Measurements from ENCODE around the gene AKT1S1.

The AKT1S1 gene

DNA sequence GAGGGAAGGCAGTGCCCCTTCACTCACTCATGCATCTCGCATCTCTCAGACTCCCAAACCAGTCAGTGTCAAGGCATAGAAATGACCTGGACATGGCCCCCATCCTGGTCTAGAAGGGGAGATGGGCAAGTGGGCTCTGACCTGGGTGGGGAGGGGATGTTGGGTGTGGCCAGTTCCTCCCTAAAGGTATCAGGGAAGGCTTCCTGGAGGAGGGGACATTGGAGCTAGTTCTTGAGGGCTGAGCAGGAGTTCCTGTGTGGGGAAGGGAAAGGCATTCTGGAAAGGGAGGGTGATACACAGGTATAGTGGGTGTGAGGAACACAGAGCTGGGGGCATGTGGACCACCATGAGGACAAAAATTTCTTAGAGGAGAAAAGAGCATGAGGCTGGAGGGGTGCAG lies 15.6 kb upstream of the AKT1S1 start:
- TF ChIP-seq GATA3 (IDR thresholded peaks at IDR 0.05; ENCODE audit: low read depth, low read length) = no peak

DNA sequence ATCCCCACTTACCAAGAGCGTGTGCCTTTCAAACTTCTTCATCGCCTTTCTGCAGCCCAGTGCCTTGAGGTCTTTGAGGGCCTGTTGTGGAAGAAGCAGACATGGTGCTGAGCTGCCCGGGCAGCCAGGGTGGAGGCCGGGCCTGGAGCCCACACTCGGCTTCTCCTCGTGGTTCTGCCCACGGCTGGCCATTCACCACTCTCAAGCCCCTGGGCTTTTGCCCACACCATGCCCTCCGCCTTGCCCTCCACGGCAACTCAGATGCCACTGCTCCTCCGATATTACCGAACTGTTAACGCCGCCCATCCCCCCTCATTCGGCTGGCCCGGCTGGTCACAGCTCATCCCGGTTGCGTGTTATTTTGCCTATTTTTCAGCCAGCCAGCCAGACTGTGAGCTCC lies 14.2 kb upstream of the AKT1S1 start:
- TF ChIP-seq GATA3 (IDR thresholded peaks at IDR 0.05; ENCODE audit: low read depth, low read length) (no peak), GATA2 (IDR thresholded peaks at IDR 0.05; ENCODE audit: low read depth, low read length) (no peak)

DNA sequence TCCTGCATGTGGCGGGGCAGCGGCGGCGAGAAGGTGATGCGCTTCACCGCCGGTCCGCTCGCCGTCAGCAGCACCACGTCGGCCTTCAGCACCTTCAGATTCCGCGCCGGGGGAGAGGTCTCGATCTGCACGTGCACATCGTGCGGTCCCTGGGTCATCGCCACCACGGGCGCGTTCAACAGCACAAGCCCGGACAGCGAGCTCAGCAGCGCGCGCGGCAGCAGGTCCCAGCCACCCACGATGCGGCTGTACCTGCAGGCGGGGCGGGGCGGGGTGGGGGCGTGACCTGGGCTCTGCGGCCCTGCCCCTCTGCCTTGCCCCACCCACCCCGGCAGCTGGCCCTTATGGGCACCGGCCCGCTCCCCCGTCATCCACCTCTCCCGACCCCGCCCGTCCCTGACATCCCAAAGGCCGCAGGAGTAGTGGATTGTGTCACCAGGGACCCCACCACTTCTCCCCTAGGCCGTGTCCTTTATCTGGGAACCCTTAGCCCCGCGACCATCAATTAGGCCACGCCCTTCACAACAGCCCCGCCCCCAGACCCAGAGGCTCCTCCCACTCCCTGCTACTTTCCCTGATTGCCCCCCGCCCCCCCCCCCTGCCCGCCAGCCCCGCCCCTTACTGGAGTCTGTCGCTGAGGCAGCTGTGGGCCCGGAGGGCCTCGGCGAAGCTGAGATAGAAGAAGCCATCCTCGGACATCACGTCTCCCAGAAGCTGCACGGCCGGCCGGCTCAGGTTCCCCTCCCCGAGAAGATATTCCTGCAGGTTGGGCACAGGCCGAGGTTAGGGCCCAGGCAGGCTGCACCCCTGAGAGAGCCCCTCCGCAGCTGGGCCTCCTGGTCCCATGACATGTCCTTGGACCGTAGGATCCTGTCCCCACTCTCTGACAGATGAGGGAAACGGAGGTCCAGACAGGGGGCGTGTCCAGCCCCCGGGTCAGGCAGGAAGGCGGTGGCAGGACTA lies 13.5 kb upstream of the AKT1S1 start:
- TF ChIP-seq GATA3 (IDR thresholded peaks at IDR 0.05; ENCODE audit: low read depth, low read length) (no peak), GATA2 (IDR thresholded peaks at IDR 0.05; ENCODE audit: low read depth, low read length) (no peak)

DNA sequence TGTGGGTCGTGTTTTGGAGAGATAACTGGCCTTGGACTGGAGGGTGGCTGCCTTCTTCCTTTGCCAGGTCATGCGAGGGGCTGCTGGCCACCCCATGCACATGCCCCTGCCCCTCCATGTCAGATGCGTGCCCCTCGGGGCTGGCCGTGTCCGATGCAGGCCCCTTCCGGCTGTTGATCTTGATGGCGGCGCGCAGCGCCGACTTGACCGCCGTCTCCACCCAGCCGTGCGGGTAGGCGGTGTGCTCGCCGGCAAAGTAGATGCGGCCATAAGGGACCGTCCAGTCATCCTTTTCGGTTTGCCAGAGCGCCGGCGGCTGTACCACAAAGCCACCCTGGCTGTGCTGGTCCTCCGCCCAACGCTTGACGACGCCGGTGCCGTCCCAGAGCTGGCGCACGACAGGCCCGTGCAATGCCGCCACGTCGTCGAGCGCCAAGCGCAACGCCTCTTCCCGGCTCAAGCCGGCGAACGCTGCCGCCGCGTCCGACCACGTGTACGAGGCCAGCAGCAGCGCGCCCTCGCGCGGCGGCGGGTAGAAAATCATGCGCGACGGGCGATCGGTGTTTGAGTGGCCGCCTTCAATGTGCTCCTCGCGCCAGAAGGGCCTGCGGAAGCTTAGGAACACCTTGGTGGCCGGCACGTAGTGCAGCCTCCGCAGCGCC lies 12.7 kb upstream of the AKT1S1 start:
- no peak for TF ChIP-seq GATA2 (IDR thresholded peaks at IDR 0.05; ENCODE audit: low read depth, low read length)
- no peak for TF ChIP-seq GATA3 (IDR thresholded peaks at IDR 0.05; ENCODE audit: low read depth, low read length)

DNA sequence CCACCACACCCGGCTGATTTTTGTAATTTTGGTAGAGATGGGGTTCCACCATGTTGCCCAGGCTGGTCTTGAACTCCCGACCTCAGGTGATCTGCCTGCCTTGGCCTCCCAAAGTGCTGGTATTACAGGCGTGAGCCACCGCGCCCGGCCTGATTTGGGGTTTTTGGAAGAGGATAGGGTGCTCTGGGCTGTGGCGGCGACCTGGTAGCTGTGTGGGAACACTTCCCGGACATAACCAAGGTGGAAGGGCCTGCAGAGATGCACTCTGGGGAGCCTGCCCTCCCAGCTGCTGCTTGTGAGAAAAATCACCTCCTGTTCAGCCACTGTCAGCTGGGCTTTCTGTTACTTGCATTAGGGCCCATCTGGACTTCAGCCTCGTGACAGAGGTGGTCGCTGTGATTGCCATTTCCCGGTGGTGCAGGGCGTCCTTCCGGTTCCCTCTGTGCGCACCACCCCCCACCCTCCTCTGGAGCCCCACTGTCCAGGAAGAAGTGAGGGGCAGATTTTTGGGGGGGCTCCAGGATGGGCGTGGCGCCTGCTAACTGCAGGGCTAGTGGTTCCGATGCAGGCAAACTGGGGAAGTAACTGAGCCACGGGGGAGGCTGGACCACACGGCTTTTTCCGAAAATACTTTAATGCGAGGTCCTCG lies 12.0 kb upstream of the AKT1S1 start:
- TF ChIP-seq GATA3 (IDR thresholded peaks at IDR 0.05; ENCODE audit: low read depth, low read length) = no peak
- TF ChIP-seq GATA2 (IDR thresholded peaks at IDR 0.05; ENCODE audit: low read depth, low read length) = no peak

DNA sequence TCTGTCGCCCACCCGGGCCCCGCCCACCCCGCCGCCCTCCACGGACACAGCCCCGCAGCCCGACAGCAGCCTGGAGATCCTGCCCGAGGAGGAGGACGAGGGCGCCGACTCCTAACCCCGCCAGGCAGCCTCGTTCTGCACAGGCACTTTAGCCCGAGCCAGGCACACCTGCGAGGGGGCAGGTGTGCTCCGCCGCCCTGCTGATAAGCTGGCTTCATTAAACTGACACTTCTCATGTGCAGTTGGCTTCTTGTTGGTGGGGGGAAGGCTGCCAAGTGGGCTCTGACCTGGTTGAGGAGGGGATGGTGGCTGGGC lies 11.3 kb upstream of the AKT1S1 start:
- TF ChIP-seq GATA2 (IDR thresholded peaks at IDR 0.05; ENCODE audit: low read depth, low read length) = no peak
- no peak for TF ChIP-seq GATA3 (IDR thresholded peaks at IDR 0.05; ENCODE audit: low read depth, low read length)

DNA sequence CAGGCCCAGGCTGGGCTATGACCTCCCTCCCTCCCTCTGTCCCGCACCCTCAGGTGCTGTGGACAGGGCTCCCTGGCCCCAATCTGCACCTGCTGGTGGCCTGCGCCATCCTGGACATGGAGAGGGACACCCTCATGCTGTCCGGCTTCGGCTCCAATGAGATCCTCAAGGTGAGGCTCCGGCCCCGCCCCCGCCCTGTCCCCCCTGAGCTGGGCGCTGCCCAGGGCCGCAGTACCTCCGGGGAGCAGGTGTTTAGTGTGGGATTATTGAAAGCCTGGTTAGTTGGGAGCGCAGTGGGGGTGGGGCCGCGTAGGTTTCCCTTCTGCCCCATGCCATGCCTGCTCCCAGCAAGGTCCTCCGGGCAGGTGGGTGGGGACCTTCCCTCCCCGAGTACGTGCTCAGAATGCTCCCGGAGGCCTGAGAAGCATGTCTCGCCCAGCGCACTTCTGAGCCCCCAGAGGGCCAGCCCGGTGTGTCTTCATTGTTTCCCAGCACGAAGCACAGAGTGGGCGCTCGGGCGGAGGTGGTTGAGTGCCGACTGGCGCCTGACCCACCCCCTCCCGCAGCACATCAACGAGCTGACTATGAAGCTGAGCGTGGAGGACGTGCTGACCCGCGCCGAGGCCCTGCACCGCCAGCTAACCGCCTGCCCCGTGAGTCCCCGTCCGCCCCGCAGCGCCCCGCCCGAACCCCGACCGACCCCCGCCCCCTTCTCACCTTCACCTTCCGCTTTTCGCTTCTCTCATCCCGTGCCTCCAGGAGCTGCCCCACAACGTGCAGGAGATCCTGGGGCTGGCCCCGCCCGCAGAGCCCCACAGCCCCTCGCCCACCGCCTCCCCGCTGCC lies 10.7 kb upstream of the AKT1S1 start:
- TF ChIP-seq GATA2 (IDR thresholded peaks at IDR 0.05; ENCODE audit: low read depth, low read length) (no peak), GATA3 (IDR thresholded peaks at IDR 0.05; ENCODE audit: low read depth, low read length) (no peak)

DNA sequence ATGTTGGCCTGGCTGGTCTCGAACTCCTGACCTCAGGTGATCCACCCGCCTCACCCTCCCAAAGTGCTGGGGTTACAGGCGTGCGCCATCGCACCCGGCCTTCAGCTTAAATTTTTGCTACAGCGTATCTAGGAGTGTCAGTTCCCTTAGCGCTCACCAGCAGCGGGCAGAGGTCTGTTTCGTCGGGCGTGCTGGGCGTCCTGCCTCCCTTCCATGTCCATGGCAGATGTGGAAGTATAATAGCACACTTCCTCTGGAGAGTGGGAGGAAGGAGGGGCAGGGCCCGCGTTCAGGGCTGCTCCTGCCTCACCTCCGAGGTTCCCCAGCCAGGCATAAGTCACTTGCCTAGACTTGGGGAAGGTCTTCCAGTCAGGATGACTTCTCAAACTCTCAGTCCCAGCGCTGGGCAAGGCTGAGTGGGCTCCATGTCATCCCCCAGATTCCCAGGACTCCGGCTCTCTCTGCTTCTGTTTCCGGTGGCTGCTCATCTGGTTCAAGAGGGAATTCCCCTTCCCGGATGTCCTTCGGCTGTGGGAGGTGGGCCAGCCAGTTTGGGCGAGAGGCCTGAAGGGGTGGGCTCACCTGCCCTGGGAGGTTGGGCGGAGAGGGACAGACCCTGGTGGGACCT lies 10.0 kb upstream of the AKT1S1 start:
- no peak for TF ChIP-seq GATA3 (IDR thresholded peaks at IDR 0.05; ENCODE audit: low read depth, low read length)
- TF ChIP-seq GATA2 (IDR thresholded peaks at IDR 0.05; ENCODE audit: low read depth, low read length) = no peak

DNA sequence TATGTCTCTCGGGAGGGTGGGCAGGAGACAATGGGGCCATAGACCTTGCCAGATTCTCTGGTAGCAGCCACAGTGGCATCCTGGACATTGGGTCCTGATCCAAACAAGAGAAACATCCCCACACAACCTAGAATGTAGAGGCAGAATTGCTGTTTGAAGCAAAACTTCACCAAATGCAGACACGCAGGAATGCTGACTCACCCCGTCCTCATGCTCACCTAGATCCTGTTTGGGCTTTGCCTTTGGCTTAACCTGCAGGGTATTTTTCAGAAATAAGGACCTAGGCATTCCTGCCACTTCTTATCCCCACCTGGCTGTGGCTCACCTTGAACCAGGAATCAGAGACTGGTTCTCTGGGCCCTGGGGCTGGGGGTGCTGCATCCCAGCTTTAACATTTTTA lies 7.6 kb upstream of the AKT1S1 start:
- TF ChIP-seq GATA3 (IDR thresholded peaks at IDR 0.05; ENCODE audit: low read depth, low read length) (no peak), GATA2 (IDR thresholded peaks at IDR 0.05; ENCODE audit: low read depth, low read length) (no peak)

DNA sequence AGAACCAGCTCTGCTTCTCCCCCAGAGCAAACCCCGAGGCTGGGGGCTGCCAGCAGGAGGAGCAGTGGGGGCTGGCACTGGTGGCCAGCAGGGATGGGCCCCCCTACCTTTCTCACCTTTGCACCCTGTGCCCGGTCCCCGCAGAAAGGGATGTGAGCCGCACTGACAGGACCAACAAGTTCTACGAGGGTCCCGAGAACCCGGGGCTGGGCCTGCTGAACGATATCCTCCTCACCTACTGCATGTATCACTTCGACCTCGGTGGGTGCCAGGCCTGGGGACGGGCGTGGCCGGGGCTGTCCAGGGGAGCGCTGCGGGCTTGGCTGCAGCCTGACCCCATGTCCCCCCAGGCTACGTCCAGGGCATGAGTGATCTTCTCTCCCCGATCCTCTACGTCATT lies 7.0 kb upstream of the AKT1S1 start:
- TF ChIP-seq GATA3 (IDR thresholded peaks at IDR 0.05; ENCODE audit: low read depth, low read length) (no peak), GATA2 (IDR thresholded peaks at IDR 0.05; ENCODE audit: low read depth, low read length) (no peak)

DNA sequence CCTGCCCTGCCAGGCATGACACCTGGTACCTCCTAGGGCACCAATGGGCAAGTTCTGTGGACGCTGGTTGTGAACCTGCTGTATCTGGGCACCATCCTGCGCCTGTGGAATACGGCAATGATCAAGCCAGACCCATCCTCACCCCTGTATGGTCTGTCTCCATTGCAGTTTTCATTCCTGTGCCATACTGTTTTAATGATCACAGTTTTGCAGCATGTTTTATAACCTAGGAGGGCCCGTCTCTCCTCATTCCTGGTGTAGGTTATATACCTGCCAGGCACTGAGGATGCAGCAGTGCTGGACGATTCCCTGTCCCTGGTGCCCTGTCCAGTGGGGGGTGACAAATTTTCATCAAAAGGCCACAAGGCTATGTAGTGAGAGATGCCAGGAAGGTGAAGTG lies 5.9 kb upstream of the AKT1S1 start:
- TF ChIP-seq GATA3 (IDR thresholded peaks at IDR 0.05; ENCODE audit: low read depth, low read length) (no peak), GATA2 (IDR thresholded peaks at IDR 0.05; ENCODE audit: low read depth, low read length) (no peak)

DNA sequence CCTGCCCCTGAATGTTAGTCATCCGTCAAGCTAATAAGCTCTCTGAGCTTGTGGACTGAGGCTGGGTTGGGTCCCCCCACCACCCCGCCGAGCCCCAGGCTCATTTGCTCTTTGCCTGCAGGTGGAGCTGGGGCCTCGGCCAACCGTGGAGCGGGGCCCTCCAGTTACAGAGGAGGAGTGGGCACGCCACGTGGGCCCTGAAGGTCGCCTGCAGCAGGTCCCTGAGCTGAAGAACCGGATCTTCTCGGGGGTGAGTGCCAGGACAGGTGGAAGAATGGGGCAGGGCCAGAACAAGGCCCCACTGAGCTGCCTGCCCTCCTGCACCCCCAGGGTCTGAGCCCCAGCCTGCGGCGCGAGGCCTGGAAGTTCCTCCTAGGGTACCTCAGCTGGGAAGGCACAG lies 5.5 kb upstream of the AKT1S1 start:
- TF ChIP-seq GATA2 (IDR thresholded peaks at IDR 0.05; ENCODE audit: low read depth, low read length) (no peak), GATA3 (IDR thresholded peaks at IDR 0.05; ENCODE audit: low read depth, low read length) (no peak)

DNA sequence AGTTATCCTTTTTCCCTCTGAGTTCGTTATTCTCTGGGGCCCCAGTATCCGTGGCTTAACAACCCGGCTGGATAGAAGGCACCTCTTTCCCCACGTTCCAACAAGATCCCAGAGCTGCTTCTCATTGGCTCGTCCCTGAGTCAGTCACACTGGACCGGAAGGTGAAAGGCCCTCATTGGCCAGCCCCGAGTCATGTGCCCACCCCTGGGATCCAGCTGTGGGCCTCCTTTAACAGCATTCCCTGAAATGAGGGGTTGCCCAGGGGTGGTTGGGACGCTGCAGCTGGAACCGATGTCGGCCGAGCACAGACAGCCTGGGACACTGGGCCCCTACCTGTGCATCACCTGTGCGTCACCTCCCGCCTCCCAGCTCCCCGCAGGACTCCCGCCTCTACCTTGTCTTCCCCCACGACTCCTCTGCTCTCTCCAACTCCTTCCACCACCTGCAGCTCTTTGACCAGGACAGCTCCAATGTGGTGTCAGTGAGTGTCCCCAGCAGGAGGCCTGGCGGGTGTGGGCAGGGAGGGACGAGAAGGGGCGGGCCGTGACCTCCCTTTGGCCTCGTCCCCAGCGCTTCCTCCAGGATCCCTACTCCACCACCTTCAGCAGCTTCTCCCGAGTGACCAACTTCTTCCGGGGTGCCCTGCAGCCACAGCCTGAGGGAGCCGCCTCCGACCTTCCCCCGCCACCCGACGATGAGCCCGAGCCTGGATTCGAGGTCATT lies 4.7 kb upstream of the AKT1S1 start:
- no peak for TF ChIP-seq GATA2 (IDR thresholded peaks at IDR 0.05; ENCODE audit: low read depth, low read length)
- no peak for TF ChIP-seq GATA3 (IDR thresholded peaks at IDR 0.05; ENCODE audit: low read depth, low read length)
